22Rv1 (cell line): Measurements from ENCODE around the gene QRICH2.

ENCODE experiments used
- CTCF ChIP-seq: fragments of 450-650 bp; IDR thresholded peaks from 2 replicates; pipeline ENCODE4 v1.5.1; 2017; ENCODE audit warnings: mild to moderate bottlenecking
- ZFX ChIP-seq: fragments of 450-650 bp; IDR thresholded peaks from 2 replicates; pipeline ENCODE4 v1.6.1; 2017; ENCODE audit warnings: antibody characterized with exemption, borderline replicate concordance

- TF ChIP-seq CTCF (no peak), ZFX (no peak)
These were observed 49.6 kb upstream of the QRICH2 start for GRCh38 chr17:76357597-76358158.
